ENCODE data around the gene CLHC1.

CLHC1 gene

GRCh38 chr2:55168221-55169154 is 63.6 kb downstream of the CLHC1 start:
- DNase-seq, result peak; percentile 12

- no peak for DNase-seq
These were observed 66.5 kb downstream of the CLHC1 start for GRCh38 chr2:55165626-55166025.

GRCh38 chr2:55164534-55165480 is 67.3 kb downstream of the CLHC1 start:
- DNase-seq, result no peak

- DNase-seq, result no peak
These were observed 68.1 kb downstream of the CLHC1 start for GRCh38 chr2:55163941-55164390.

GRCh38 chr2:55163274-55163721 is 68.8 kb downstream of the CLHC1 start:
- DNase-seq, result no peak

GRCh38 chr2:55162284-55163006 is 69.6 kb downstream of the CLHC1 start:
- no peak for DNase-seq

- DNase-seq, result no peak
These were observed 70.5 kb downstream of the CLHC1 start for GRCh38 chr2:55161295-55162210.

GRCh38 chr2:55160422-55160821 is 71.7 kb downstream of the CLHC1 start:
- no peak for DNase-seq

- no peak for DNase-seq
These were observed 72.3 kb downstream of the CLHC1 start for GRCh38 chr2:55159752-55160151.

- DNase-seq, result no peak
These were observed 72.9 kb downstream of the CLHC1 start for GRCh38 chr2:55159037-55159651.

- no peak for DNase-seq
These were observed 73.8 kb downstream of the CLHC1 start for GRCh38 chr2:55158111-55158814.

GRCh38 chr2:55157474-55157884 is 74.6 kb downstream of the CLHC1 start:
- DNase-seq, result no peak

GRCh38 chr2:55156984-55157383 is 75.1 kb downstream of the CLHC1 start:
- no peak for DNase-seq

GRCh38 chr2:55156326-55156725 is 75.8 kb downstream of the CLHC1 start:
- DNase-seq, result no peak

GRCh38 chr2:55155764-55156281 is 76.3 kb downstream of the CLHC1 start:
- DNase-seq, result no peak

- DNase-seq, result no peak
These were observed 76.9 kb downstream of the CLHC1 start for GRCh38 chr2:55155206-55155605.

- DNase-seq, result no peak
These were observed 77.5 kb downstream of the CLHC1 start for GRCh38 chr2:55154525-55155030.

GRCh38 chr2:55153584-55154299 is 78.4 kb downstream of the CLHC1 start:
- no peak for DNase-seq
